Measurements from ENCODE around the gene SEMA5B.

SEMA5B gene

GRCh38 chr3:122972141-122972540 lies 55.4 kb downstream of the SEMA5B start:
- no peak for DNase-seq

GRCh38 chr3:122969585-122970469 lies 57.7 kb downstream of the SEMA5B start:
- DNase-seq, result peak; percentile 73

GRCh38 chr3:122967765-122968164 lies 59.8 kb downstream of the SEMA5B start:
- DNase-seq, result no peak

GRCh38 chr3:122967356-122967755 lies 60.2 kb downstream of the SEMA5B start:
- no peak for DNase-seq

GRCh38 chr3:122966045-122966444 lies 61.5 kb downstream of the SEMA5B start:
- no peak for DNase-seq

GRCh38 chr3:122964811-122965210 lies 62.8 kb downstream of the SEMA5B start:
- peak; percentile 37 for DNase-seq

- peak; percentile 51 for DNase-seq
These were observed 65.4 kb downstream of the SEMA5B start for GRCh38 chr3:122962149-122962548.

- DNase-seq, result no peak
These were observed 66.4 kb downstream of the SEMA5B start for GRCh38 chr3:122961146-122961545.

GRCh38 chr3:122960652-122961051 lies 66.9 kb downstream of the SEMA5B start:
- DNase-seq, result no peak

- no peak for DNase-seq
These were observed 68.2 kb downstream of the SEMA5B start for GRCh38 chr3:122959339-122959738.

GRCh38 chr3:122957707-122958689 lies 69.6 kb downstream of the SEMA5B start:
- DNase-seq, result no peak

GRCh38 chr3:122956693-122957455 lies 70.7 kb downstream of the SEMA5B start:
- DNase-seq, result no peak

- no peak for DNase-seq
These were observed 71.5 kb downstream of the SEMA5B start for GRCh38 chr3:122955916-122956692.

- DNase-seq, result no peak
These were observed 75.0 kb downstream of the SEMA5B start for GRCh38 chr3:122952520-122952919.

GRCh38 chr3:122948408-122948807 lies 79.2 kb downstream of the SEMA5B start:
- no peak for DNase-seq

GRCh38 chr3:122947738-122948137 lies 79.8 kb downstream of the SEMA5B start:
- DNase-seq, result no peak

- DNase-seq, result no peak
These were observed 80.4 kb downstream of the SEMA5B start for GRCh38 chr3:122947196-122947595.

- DNase-seq, result no peak
These were observed 81.4 kb downstream of the SEMA5B start for GRCh38 chr3:122946185-122946584.

- DNase-seq, result no peak
These were observed 82.3 kb downstream of the SEMA5B start for GRCh38 chr3:122945230-122945629.

GRCh38 chr3:122944671-122945161 lies 82.8 kb downstream of the SEMA5B start:
- DNase-seq, result peak; percentile 13

- DNase-seq, result no peak
These were observed 83.8 kb downstream of the SEMA5B start for GRCh38 chr3:122943828-122944190.

All from NCI-H1694 (cell line).